WTC11 (cell line): ENCODE data around the gene NEDD4L. TPM values are rescaled to one million over a fixed set of nuclear protein-coding genes. Genes with fewer than 3 reads are reported as not detected.
A peak's percentile ranks its signal among the peaks of the same experiment; 100 is the strongest.

Experiments
- ATAC-seq: fragments of 200-7000 bp; cut with Tn5 transposase; 2 replicates; pipeline ENCODE4 v1.10.0; 2021; ENCODE audit warnings: mild to moderate bottlenecking, moderate library complexity
- CTCF ChIA-PET: fragments of 300-600 bp; sonication (Branson Sonifier 250); formaldehyde crosslinking; loops from one replicate; lab custom pipeline; 2021; ENCODE audit warnings: antibody characterized with exemption; lab: Charles Lee
- POLR2A ChIA-PET: fragments of 350-600 bp; sonication (Branson Sonifier 250); formaldehyde crosslinking; loops from one replicate; lab custom pipeline; 2021; ENCODE audit warnings: antibody characterized with exemption; lab: Charles Lee
- DNase-seq: peaks from one replicate; pipeline ENCODE4 v3.0.0; 2021; ENCODE audit warnings: low spot score
- H3K27ac Mint-ChIP-seq: 2 replicates; pipeline ENCODE4 v1.8.0; 2021; ENCODE audit warnings: mixed read lengths
- H3K27me3 Mint-ChIP-seq: 2 replicates; pipeline ENCODE4 v1.8.0; 2021; ENCODE audit warnings: low read depth, mild to moderate bottlenecking, moderate library complexity, mixed read lengths
- H3K36me3 Mint-ChIP-seq: 2 replicates; pipeline ENCODE4 v1.8.0; 2021; ENCODE audit warnings: mixed read lengths
- H3K4me1 Mint-ChIP-seq: 2 replicates; pipeline ENCODE4 v1.8.0; 2022; ENCODE audit warnings: mixed read lengths
- H3K4me3 Mint-ChIP-seq: 2 replicates; pipeline ENCODE4 v1.8.0; 2021; ENCODE audit warnings: mild to moderate bottlenecking, moderate library complexity, mixed read lengths
- H3K9me3 Mint-ChIP-seq: 2 replicates; pipeline ENCODE4 v1.8.0; 2021; ENCODE audit warnings: mixed read lengths
- NR2C2 ChIP-seq: sonication (generic); formaldehyde crosslinking; IDR thresholded peaks from 2 replicates; pipeline ENCODE4 v1.8.0; 2022; ENCODE audit warnings: mild to moderate bottlenecking, missing genetic modification reagents
- OVOL2 ChIP-seq: fragments of 250-450 bp; sonication (Bioruptor Pico); IDR thresholded peaks from 2 replicates; pipeline ENCODE4 v1.9.0; 2021; ENCODE audit warnings: mild to moderate bottlenecking, borderline replicate concordance
- PRRX2 ChIP-seq: fragments of 250-450 bp; sonication (Bioruptor Pico); IDR thresholded peaks from 2 replicates; pipeline ENCODE4 v1.8.0; 2021; ENCODE audit warnings: mild to moderate bottlenecking
- RELA ChIP-seq: sonication (generic); formaldehyde crosslinking; IDR thresholded peaks from 2 replicates; pipeline ENCODE4 v1.8.1; 2022; ENCODE audit warnings: missing genetic modification reagents, mild to moderate bottlenecking, borderline replicate concordance
- TEAD1 ChIP-seq: sonication (generic); formaldehyde crosslinking; IDR thresholded peaks from 2 replicates; pipeline ENCODE4 v1.8.0; 2022; ENCODE audit warnings: mild to moderate bottlenecking, missing genetic modification reagents
- USF1 ChIP-seq: sonication (generic); formaldehyde crosslinking; IDR thresholded peaks from 2 replicates; pipeline ENCODE4 v1.8.0; 2022; ENCODE audit warnings: mild to moderate bottlenecking, missing genetic modification reagents
- ZNF121 ChIP-seq: sonication (generic); formaldehyde crosslinking; IDR thresholded peaks from 2 replicates; pipeline ENCODE4 v1.8.0; 2023; ENCODE audit warnings: missing genetic modification reagents
- total RNA-seq: library from RNA; stranded (reverse); gene quantifications from 3 replicates; pipeline ENCODE4 v1.2.3, GENCODE V29; 2021
- TF ChIP-seq, protein P1 (sequence below): fragments of 250-450 bp; sonication (Bioruptor Pico); IDR thresholded peaks from 2 replicates; pipeline ENCODE4 v1.9.0; 2021; ENCODE audit warnings: mild to moderate bottlenecking, borderline replicate concordance

The NEDD4L gene
- total RNA-seq, 1 experiment from 2014 or later: 88.0 TPM

- POLR2A ChIA-PET: interaction anchor here (0.7 to 1.4 kb wide), 3 partner anchors 8 to 70 kb away, joined by 3 to 4 read pairs (median 3); partner anchors contain the start of gene NEDD4L
- TF ChIP-seq ZNF121 (CRISPR knock-in tag): no peak
- TF ChIP-seq TEAD1 (CRISPR knock-in tag): no peak
- TF ChIP-seq NR2C2: no peak
- DNase-seq (no peak), ATAC-seq (no peak)
- CTCF ChIA-PET: interaction anchor here (0.7 to 1.5 kb wide), 4 partner anchors 8 to 170 kb away, joined by 3 to 12 read pairs (median 4); partner anchors contain the start of gene NEDD4L
- no peaks in the 10 kb centered on the region for H3K27me3 Mint-ChIP-seq
- no peaks in the 10 kb centered on the region for H3K9me3 Mint-ChIP-seq
- H3K4me1 Mint-ChIP-seq: peaks cover 54% of the 10 kb centered on the region
- H3K27ac Mint-ChIP-seq: 0 out of 2 replicates have a peak overlapping the region, but pooled peaks have one; percentile 7
- H3K4me3 Mint-ChIP-seq: no peak overlapping the region
- peaks cover 8% of the 10 kb centered on the region for H3K36me3 Mint-ChIP-seq
These were observed 7.9 kb downstream of the NEDD4L start for GRCh38 chr18:58051765-58052460.

DNA sequence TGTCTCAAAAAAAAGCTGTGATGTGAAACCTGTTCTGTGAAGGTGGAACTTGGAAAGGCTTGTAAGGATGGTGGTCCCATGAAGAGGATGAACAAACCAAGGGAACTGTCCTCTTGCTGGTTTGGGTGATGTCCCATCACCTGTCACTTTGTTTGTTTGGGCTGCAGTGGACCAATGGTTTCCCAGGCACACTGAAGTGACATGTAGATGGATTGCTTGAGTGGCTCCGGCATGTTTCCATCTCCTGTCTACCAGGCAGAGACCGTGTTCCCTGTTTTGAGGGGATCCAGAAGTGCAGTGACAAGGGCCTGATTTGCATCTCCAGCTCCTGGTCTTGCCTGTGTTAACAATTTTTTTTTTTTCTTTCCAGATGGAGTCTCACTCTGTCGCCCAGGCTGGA is 8.9 kb downstream of the NEDD4L start:
- Mint-ChIP-seq H3K9me3 (no peaks in the 10 kb centered on the region), H3K4me1 (peaks cover 50% of the 10 kb centered on the region)
- ChIA-PET CTCF (interaction anchor here (0.7 kb wide), 1 partner anchor 69 kb away, joined by 3 read pairs; no protein-coding TSS in a partner anchor), POLR2A (interaction anchor here (1.1 kb wide), 1 partner anchor 17 kb away, joined by 4 read pairs; no protein-coding TSS in a partner anchor)
- TF ChIP-seq OVOL2 (CRISPR knock-in tag): no peak
- TF ChIP-seq, all 79 proteins: peak for 0
- Mint-ChIP-seq H3K27me3 (no peaks in the 10 kb centered on the region), H3K4me3 (no peak overlapping the region), H3K36me3 (peaks cover 8% of the 10 kb centered on the region), H3K27ac (no peak overlapping the region)
- ATAC-seq (no peak), DNase-seq (no peak)

DNA sequence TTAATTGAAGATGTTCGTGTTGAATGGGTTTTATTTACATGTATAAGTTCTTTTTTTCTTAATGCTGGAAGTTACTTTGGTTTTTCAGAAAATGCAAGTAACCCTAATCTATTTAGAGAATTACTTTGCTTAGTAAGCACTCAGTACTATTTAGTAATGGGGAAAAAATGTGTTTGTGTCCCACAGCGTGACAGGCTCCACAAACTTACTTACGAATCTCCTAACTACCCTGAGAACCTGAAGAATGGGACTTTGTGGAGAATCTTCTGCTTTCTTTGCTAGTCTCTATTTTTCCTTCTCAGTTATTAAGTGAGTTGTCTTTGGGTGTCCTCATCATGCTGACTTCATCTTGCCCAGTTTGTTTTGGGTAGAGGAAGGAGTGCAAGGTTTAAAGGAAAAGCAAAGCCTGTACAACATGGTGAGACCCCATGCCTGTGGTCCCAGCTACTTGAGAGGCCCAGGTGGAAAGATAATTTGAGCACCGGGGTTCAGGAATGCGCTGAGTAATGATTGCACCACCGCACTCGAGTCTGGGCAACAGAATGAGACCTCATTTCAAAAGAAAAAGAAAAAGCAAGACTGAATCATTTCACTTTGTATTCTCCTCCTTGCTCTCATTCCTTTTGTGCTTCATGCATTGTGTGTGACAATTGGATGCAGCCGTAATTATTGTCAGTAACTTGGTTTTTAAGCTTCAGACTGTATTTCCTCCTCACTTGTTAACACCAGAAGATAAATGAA is 10.2 kb downstream of the NEDD4L start:
- H3K27ac Mint-ChIP-seq: peak overlapping the region; percentile 69
- DNase-seq (no peak), ATAC-seq (peak; percentile 57)
- H3K4me1 Mint-ChIP-seq: peaks cover 41% of the 10 kb centered on the region
- TF ChIP-seq PRRX2 (no peak), RELA (CRISPR knock-in tag) (no peak), ZNF121 (CRISPR knock-in tag) (peak; percentile 21; the same call in 1 of the 2 replicates)
- TF ChIP-seq, protein P1, sequence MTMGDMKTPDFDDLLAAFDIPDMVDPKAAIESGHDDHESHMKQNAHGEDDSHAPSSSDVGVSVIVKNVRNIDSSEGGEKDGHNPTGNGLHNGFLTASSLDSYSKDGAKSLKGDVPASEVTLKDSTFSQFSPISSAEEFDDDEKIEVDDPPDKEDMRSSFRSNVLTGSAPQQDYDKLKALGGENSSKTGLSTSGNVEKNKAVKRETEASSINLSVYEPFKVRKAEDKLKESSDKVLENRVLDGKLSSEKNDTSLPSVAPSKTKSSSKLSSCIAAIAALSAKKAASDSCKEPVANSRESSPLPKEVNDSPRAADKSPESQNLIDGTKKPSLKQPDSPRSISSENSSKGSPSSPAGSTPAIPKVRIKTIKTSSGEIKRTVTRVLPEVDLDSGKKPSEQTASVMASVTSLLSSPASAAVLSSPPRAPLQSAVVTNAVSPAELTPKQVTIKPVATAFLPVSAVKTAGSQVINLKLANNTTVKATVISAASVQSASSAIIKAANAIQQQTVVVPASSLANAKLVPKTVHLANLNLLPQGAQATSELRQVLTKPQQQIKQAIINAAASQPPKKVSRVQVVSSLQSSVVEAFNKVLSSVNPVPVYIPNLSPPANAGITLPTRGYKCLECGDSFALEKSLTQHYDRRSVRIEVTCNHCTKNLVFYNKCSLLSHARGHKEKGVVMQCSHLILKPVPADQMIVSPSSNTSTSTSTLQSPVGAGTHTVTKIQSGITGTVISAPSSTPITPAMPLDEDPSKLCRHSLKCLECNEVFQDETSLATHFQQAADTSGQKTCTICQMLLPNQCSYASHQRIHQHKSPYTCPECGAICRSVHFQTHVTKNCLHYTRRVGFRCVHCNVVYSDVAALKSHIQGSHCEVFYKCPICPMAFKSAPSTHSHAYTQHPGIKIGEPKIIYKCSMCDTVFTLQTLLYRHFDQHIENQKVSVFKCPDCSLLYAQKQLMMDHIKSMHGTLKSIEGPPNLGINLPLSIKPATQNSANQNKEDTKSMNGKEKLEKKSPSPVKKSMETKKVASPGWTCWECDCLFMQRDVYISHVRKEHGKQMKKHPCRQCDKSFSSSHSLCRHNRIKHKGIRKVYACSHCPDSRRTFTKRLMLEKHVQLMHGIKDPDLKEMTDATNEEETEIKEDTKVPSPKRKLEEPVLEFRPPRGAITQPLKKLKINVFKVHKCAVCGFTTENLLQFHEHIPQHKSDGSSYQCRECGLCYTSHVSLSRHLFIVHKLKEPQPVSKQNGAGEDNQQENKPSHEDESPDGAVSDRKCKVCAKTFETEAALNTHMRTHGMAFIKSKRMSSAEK: no peak
- ChIA-PET CTCF (interaction anchor here (3.6 kb wide), 1 partner anchor 68 kb away, joined by 17 read pairs; no protein-coding TSS in a partner anchor), POLR2A (no interaction called here)
- no peaks in the 10 kb centered on the region for H3K27me3 Mint-ChIP-seq
- H3K9me3 Mint-ChIP-seq: no peaks in the 10 kb centered on the region
- peaks cover 8% of the 10 kb centered on the region for H3K36me3 Mint-ChIP-seq
- H3K4me3 Mint-ChIP-seq: no peak overlapping the region

DNA sequence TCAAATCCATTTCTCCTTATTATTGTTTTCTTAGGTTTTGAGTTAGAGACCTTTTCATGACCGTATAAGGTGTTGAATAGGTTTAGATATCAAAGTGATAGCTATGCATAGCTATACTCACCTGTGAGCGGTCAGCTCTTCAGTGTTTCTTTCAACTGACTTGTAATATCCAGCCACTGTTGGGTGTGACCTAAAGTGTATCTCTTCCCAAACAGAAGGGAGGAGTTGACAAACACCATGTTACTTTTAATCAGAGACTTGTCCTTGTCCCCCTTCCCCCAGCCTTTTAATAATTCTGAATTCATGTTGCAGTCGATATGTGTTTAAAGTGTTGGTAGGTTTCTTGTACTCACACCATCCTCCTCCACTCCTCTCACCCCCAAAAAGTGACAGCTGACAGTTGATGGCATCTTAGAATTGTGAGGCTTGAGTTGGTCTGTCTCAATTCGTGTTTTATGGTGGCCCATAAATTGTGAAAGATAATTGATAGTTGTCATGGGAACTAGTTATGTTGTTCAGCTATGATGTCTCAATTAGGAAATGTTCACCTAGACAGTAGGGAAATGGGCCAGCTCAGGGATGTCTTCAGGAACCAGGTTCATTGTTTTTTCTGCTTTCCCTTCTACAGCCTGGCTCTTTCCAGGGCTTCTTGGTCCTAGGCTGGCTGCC is 12.0 kb downstream of the NEDD4L start:
- ATAC-seq (no peak), DNase-seq (no peak)
- Mint-ChIP-seq H3K36me3 (peaks cover 8% of the 10 kb centered on the region), H3K9me3 (no peaks in the 10 kb centered on the region), H3K4me1 (peaks cover 40% of the 10 kb centered on the region), H3K27me3 (no peaks in the 10 kb centered on the region), H3K27ac (no peak overlapping the region), H3K4me3 (no peak overlapping the region)
- no peak for TF ChIP-seq USF1 (CRISPR knock-in tag)
- ChIA-PET POLR2A (no interaction called here), CTCF (interaction anchor here (1.0 to 3.6 kb wide), 3 partner anchors 12 to 80 kb away, joined by 3 to 17 read pairs (median 3); no protein-coding TSS in a partner anchor)
